Epidermal melanocyte (primary cell): ENCODE measurements around the gene CEP164.
"Not testable (repeated sequence)": the region's sequence is repeated elsewhere in the genome, so short reads cannot be mapped to it uniquely, and the experiment has no call there.

Experiments
- DNase-seq: peaks from one replicate; pipeline ENCODE4 v3.0.0; 2011; ENCODE audit warnings: low spot score; ENCODE audit not compliant: insufficient read length

CEP164 gene

DNA sequence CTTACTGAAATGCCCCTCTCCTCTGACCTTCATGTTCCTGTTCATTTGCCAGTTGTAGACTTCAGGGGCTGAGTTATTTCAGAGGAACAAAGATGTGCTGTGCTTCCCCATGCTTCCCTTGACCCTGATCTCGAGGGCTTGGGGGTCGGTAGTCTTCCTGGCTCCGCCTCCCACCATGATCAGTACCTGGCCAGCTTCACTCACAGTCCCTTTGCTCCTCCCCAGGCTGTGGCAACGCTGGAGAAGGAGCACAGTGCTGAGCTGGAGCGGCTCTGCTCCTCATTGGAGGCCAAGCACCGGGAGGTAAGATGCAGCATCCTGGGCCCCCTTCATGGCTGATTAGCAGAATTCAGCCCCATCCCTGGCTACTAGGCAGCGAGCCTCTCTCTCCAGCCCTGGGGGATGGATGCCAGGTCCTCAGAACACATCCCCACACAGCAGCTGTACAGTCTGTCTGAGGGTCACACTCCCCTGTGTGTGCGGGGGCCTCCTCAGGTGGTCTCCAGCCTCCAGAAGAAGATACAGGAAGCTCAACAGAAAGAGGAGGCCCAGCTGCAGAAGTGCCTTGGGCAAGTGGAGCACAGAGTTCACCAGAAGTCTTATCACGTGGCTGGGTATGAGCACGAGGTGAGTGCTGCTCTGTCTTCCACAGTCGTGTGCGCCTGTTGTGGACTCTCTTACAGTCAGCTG is 64.5 kb downstream of the CEP164 start:
- no peak for DNase-seq

- DNase-seq, result no peak
These were observed 65.3 kb downstream of the CEP164 start for GRCh38 chr11:117392979-117393378.

DNA sequence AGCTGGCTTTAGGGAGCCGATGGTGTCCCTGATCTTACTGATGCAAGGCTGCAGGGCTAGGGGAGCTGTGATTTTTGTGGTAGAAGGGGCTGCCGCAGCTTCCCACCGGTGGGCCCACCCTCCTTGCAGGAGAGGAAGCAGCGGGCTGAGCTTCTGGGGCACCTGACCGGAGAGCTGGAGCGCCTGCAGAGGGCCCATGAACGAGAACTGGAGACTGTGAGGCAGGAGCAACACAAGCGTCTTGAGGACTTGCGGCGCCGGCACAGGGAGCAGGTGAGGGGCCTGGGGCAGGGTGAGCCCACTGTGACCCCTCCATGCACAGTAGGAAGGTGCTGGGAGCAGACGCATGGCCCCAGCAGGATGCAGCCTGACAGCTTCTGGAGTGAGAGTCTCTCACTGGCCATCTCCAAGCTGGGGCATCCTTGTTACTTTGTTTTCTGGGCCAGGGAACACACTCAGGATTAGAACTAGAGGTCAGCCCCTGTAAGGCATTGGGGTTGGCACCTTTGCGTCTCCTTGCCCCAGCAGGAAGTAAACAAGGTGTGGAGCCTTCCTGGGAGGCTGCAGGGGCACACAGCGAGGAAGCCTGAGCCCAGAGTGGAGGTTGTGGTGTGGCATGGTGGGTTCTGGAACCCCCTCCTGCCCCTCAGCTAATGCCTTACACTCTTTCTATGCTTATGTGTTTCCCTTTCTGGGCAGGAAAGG is 66.7 kb downstream of the CEP164 start:
- DNase-seq, result no peak

DNA sequence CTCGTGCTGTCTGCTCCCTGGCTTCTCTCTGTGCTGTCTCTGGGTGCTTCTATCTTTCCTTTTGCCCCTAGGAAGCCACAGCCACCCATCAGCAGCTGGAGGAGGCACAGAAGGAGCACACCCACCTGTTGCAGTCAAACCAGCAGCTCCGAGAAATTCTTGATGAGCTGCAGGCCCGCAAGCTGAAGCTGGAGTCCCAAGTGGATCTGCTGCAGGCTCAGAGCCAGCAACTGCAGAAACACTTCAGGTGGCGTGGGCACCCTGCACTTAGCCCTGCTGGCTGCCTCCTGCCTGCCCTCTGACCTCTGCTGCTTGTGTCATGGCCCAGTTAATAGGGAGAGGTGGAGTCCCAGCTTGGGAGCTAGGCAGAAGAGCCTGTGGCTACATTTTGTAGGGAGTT is 67.8 kb downstream of the CEP164 start:
- no peak for DNase-seq

DNA sequence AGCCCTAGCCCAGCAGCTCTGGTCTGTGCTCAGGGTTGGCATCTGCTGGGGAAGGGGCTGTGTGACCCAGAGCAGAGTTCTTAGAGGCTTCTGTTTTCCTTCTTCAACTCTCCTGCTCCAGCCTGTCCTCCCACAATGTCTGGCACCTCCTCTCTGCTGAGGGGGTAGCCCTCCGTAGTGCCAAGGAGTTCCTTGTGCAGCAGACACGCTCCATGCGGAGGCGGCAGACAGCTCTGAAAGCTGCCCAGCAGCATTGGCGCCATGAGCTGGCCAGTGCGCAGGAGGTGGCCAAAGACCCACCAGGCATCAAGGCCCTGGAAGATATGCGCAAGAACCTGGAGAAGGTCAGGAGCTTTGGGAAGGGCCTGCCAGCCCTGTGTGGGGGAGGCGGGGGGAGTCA is 69.3 kb downstream of the CEP164 start:
- no peak for DNase-seq

DNA sequence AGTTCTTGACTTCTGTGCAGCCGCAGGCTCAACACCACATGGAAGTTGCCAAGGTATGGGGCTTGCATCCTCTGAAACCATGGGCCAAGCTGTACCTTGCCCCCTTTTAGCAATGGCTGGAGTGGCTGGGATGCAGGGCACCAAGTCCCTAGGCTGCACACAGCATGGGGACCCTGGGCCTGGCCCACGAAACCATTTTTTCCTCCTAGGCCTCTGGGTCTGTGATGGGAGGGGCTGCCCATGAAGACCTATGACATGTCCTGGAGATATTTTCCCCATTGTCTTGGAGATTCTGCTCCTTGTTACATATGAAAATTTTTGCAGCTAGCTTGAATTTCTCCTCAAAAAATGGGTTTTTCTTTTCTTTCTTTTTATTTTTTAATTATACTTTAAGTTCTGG is 71.0 kb downstream of the CEP164 start:
- not testable (repeated sequence) for DNase-seq

- not testable (repeated sequence) for DNase-seq
These were observed 71.6 kb downstream of the CEP164 start for GRCh38 chr11:117399100-117399840.

DNA sequence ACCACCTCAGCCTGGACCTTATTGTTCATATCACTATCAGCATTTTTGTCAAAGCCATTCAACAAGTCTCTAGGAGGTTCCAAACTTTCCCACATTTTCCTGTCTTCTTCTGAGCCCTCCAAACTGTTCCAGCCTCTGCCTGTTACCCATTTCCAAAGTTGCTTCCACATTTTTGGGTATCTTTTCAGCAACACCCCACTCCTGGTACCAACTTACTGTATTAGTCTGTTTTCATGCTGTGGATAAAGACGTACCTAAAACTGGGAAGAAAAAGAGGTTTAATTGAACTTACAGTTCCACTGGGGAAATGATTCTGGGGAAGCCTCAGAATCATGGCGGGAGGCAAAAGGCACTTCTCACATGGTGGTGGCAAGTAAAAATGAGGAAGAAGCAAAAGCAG is 78.2 kb downstream of the CEP164 start:
- DNase-seq, result not testable (repeated sequence)

GRCh38 chr11:117407016-117407415 is 79.4 kb downstream of the CEP164 start:
- DNase-seq, result no peak

GRCh38 chr11:117408356-117408755 is 80.7 kb downstream of the CEP164 start:
- no peak for DNase-seq

DNA sequence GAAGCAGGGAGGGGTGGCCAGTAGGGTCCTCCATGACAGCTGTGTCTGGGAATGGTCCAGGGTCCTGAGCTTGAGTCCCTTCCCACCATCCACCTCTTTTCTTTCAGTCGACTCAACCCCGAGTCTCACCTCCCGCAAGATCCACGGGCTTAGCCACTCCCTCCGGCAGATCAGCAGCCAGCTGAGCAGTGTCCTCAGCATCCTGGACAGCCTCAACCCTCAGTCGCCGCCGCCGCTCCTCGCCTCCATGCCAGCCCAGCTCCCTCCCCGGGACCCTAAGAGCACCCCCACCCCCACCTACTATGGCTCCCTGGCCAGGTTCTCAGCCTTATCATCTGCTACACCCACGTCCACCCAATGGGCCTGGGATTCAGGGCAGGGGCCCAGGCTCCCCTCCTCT is 81.9 kb downstream of the CEP164 start:
- no peak for DNase-seq

DNA sequence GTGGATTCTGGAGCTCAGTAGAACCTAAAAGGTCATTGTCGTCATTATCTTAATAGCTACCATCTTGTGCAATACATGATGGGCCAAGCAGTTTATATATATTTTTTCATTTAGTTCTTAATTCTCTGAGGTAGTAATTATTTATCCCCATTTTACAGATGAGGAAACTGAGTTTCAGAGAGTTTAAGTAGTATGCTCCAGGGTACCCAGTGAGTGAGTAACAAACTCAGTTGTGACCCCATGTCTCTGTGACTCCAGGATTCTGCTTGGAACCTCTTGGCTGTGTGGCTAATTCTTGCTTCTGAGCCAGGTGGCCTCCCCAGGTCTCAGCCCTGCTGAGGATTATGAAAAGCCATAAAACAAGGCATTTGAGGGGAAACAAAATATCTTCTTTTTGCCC is 82.6 kb downstream of the CEP164 start:
- DNase-seq, result no peak

DNA sequence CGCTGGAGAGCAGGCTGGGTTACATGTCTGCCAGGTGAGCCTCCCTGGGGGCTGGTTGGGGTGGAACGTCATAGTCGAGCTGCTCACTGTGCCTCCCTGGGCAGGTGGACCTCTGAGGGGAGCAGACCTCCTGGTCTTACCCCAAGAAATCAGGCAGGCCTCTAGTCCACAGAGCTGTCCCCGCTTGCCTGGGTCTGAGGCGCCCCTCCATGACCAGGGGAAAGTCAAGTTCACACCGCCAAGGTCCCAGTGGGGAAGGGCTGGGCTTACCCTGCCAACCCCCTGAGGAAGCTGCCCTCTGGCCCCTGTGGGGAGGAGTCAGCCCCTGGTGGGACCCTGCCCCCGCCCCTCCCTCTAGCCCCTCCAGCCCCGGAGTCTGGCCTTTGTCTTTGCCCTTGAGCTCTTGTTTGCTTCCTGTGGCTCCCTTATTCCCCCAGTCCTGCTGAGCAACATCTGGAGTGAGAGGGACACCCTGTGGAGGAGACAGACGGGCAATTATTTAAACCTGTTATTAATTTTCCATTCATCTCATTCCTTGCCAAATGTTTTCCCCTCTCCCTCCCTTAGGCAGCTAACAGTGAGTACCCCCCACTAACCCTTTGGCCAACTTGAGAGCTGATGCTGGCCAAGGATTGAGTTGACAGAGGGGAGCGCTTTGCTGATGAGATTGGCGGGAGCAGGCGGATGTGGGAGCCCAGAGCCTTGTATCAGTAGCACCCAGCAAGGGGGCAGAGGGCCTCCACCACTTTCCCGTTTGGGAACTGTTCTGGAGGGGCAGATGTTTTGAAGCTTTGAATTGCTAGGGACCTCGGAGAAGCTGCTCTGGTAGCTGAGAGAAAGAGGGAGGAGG is 83.4 kb downstream of the CEP164 start:
- no peak for DNase-seq

DNA sequence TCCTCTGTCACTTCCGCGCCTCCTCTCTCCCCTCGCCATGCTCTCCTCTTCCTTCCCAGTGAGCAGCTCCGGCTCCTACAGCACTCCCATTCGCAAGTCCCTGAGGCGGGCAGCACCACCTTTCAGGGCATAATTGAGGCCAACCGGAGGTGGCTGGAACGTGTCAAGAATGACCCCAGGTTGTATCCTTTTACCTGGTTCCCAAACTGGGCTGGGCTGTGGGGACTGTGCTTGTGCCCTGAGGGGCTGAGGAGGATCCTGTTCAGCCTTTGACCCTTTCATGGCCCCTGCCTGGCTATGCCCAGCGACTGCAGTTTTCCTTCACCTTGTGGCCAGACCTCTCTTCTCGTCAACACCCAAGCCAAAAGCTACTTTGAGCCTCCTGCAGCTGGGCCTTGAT is 84.1 kb downstream of the CEP164 start:
- DNase-seq, result no peak

- no peak for DNase-seq
These were observed 84.5 kb downstream of the CEP164 start for GRCh38 chr11:117412176-117412575.

- DNase-seq, result no peak
These were observed 85.1 kb downstream of the CEP164 start for GRCh38 chr11:117412653-117413275.

GRCh38 chr11:117413616-117414015 is 86.0 kb downstream of the CEP164 start:
- DNase-seq, result no peak

- DNase-seq, result no peak
These were observed 87.1 kb downstream of the CEP164 start for GRCh38 chr11:117414724-117415123.

- DNase-seq, result no peak
These were observed 87.8 kb downstream of the CEP164 start for GRCh38 chr11:117415358-117415896.

DNA sequence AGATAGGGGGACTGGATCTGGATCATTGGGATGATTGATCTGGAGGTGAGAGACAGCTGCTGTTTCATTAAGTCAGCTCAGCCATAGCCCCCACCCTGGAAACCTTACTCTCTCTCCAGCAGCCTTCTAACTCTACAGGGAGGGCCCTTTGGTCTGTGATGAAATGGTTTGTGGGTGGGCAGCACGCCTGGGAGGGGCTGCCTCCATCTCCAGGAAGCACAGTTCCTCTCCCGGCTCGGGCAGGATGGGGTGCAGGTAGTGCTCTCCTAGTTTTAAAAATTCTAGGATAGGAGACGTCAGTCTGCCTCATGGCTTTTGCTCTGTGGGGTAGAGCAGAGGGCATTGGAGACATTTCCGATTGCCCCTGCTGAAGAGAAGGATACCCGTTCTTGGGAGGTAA is 89.7 kb downstream of the CEP164 start:
- DNase-seq, result no peak

DNA sequence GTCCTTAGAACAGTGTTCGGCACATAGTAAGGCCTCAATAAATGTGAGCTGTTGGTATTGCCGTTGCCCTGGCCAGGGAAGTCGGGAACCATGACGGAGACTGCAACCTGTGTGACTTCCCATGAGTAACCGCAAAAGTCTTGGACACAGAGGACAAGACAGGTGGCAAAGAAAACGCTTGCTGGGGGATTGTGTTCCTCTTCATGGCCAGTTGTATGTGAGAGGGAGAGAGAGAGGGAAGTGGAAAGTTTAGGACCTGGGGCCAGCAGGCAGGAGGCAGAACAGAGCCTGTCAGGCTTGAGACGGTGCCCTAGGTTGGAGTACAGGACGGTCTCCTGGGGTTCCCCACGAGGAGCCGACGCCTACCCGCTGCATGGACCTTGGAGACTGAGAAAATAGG is 90.2 kb downstream of the CEP164 start:
- no peak for DNase-seq
